Stomach (tissue), 9 donors: Measurements from ENCODE around the gene NXN. TPM values are rescaled to one million over a fixed set of nuclear protein-coding genes. Genes with fewer than 3 reads are reported as not detected.

Experiments used
- DNase-seq, 2 donors: peaks; one replicate each; pipeline versions ENCODE4 v3.0.0 to v3.0.0-alpha.2; 2013 to 2019
- H3K27ac ChIP-seq, 5 donors: fragments of 200-600 bp in 4 of 5; sonication (generic) in 4 of 5; one replicate each; pipeline ENCODE4 v1.5.1; 2013 to 2019; ENCODE audit warnings: mild to moderate bottlenecking in 1 of 5, moderate library complexity in 1 of 5
- H3K27me3 ChIP-seq, 3 donors: fragments of 200-600 bp; sonication (generic); one replicate each; pipeline ENCODE4 v1.5.1; 2017 to 2019; ENCODE audit warnings: mixed run types in 1 of 3
- H3K36me3 ChIP-seq, 4 donors: fragments of 200-600 bp; sonication (generic); 1 replicate in 3 of 4; 2 replicates in 1 of 4; pipeline ENCODE4 v1.5.1; 2016 to 2019
- H3K4me1 ChIP-seq, 4 donors: fragments of 200-600 bp; sonication (generic); one replicate each; pipeline ENCODE4 v1.5.1; 2016 to 2019
- H3K4me3 ChIP-seq, 4 donors: fragments of 200-600 bp; sonication (generic) in 3 of 4; one replicate each; pipeline ENCODE4 v1.5.1; 2016 to 2019; ENCODE audit warnings: mild to moderate bottlenecking in 1 of 4
- H3K9me3 ChIP-seq, 4 donors: fragments of 200-600 bp; sonication (generic); one replicate each; pipeline ENCODE4 v1.5.1; 2016 to 2019
- EP300 ChIP-seq: sonication (generic); formaldehyde crosslinking; IDR thresholded peaks from one replicate; pipeline ENCODE4 v1.6.1; 2017; ENCODE audit warnings: antibody characterized with exemption
- POLR2A ChIP-seq, 4 donors: fragments of 450-650 bp; IDR thresholded peaks; one replicate each; pipeline ENCODE4 v1.6.1; 2016; ENCODE audit warnings: antibody characterized with exemption in 4 of 4, control low read depth in 2 of 4, mild to moderate bottlenecking in 1 of 4, moderate library complexity in 1 of 4
- POLR2AphosphoS5 ChIP-seq, 3 donors: sonication (generic); formaldehyde crosslinking; IDR thresholded peaks; one replicate each; pipeline ENCODE4 v1.6.1; 2016; ENCODE audit warnings: antibody characterized with exemption in 3 of 3
- WGBS, 5 donors: extraction: QIAGEN DNeasy Blood & Tissue Kit in 3 of 5; methylation state at CpG; one replicate each; pipeline versions ENCODE4 v1.1.5 to v1.1.7; 2013 to 2018; 5-methylcytosine and 5-hydroxymethylcytosine counted together
- intact Hi-C: fragments of 100-400 bp; cut with DNase I; formaldehyde crosslinking; loops from one replicate; pipeline ENCODE4 v1.15.1; 2023; ENCODE audit warnings: low total_unique reads
- polyA plus RNA-seq, 3 donors: library from polyadenylated mRNA; stranded (reverse); fragments of 200-250 nt; gene quantifications; one replicate each; pipeline ENCODE4 v1.2.3, GENCODE V29; 2013
- total RNA-seq, 5 donors: library from RNA; depleted of rRNA; stranded (reverse); fragments of >200 nt; gene quantifications; one replicate each; pipeline versions ENCODE4 v1.1.0 to v1.2.3, GENCODE V29; 2014 to 2016
- TF ChIP-seq, protein P1 (sequence below), 7 experiments: fragments of 450-650 bp in 4 of 7; fragments of 200-600 bp in 3 of 7; sonication (generic) in 3 of 7; IDR thresholded peaks; one replicate each; pipeline ENCODE4 v1.5.1; 2016 to 2019; ENCODE audit warnings: antibody characterized with exemption in 7 of 7, control low read depth in 2 of 7, mild to moderate bottlenecking in 1 of 7
- donor health status: healthy with polysubstance abuse.
- donor health status: Bipolar disorder and iron deficiency.
- donor health status: healthy.

The NXN gene
- total and polyA plus RNA-seq, 8 donors = 17.9 to 47.8 (median 25.1) TPM

DNA sequence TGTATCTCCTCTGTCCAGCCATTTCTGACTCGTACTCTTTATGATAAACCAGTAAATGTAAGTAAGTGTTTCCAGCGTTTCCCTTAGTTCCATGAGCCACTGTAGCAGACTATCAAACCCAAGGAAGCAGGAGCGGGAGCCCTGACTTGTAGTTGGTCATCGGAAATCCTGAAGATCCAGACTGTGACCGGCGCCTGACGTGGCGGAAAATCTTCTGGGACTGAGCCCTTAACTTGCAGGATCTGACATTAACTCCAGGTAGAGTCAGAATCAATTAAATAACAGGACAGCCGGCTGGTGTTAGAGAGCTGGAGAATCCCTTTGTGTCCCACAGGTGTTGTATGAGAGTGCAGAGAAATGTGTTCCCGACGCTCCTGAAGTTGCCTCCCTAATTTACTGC, 201.5 kb downstream of the NXN start:
- WGBS, 5 donors = 92 to 96% (median 93%) methylated on average over 11 of the region's 11 CpGs
- intact Hi-C loops = no loop called here
- no peaks in the 10 kb centered on the region for H3K27me3 ChIP-seq
- H3K4me3 ChIP-seq = no peak overlapping the region
- H3K9me3 ChIP-seq = no peaks in the 10 kb centered on the region
- peaks cover 32 to 60% (median 58%) of the 10 kb centered on the region in 4 donors for H3K36me3 ChIP-seq
- H3K4me1 ChIP-seq = peaks cover 14 to 23% (median 18%) of the 10 kb centered on the region in 4 donors
- no peak for TF ChIP-seq POLR2AphosphoS5 (IDR thresholded peaks at IDR 0.05)
- TF ChIP-seq EP300 = no peak
- TF ChIP-seq POLR2A (IDR thresholded peaks at IDR 0.05) = no peak
- TF ChIP-seq, protein P1, sequence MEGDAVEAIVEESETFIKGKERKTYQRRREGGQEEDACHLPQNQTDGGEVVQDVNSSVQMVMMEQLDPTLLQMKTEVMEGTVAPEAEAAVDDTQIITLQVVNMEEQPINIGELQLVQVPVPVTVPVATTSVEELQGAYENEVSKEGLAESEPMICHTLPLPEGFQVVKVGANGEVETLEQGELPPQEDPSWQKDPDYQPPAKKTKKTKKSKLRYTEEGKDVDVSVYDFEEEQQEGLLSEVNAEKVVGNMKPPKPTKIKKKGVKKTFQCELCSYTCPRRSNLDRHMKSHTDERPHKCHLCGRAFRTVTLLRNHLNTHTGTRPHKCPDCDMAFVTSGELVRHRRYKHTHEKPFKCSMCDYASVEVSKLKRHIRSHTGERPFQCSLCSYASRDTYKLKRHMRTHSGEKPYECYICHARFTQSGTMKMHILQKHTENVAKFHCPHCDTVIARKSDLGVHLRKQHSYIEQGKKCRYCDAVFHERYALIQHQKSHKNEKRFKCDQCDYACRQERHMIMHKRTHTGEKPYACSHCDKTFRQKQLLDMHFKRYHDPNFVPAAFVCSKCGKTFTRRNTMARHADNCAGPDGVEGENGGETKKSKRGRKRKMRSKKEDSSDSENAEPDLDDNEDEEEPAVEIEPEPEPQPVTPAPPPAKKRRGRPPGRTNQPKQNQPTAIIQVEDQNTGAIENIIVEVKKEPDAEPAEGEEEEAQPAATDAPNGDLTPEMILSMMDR (IDR thresholded peaks at IDR 0.05) = no peak
- DNase-seq = no peak
- no peak overlapping the region for H3K27ac ChIP-seq

DNA sequence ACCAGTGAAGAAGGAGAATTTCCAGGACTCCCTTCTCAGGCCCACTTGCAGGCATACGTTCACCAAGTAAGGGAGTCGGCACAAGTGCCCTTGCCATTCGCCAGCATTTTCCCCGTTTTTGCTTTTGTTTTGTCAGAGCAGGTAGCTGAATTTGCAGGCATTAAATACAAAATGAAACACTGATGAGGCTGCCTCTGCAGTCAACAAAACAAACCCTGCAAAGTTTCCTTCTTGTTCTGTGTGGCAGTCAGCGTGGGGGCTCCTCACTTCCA, 205.3 kb downstream of the NXN start:
- intact Hi-C loops = no loop called here
- 90 to 97% (median 95%) methylated on average over 5 of the region's 5 CpGs for WGBS, 5 donors
- H3K9me3 ChIP-seq = no peaks in the 10 kb centered on the region
- TF ChIP-seq EP300 (no peak), POLR2A (IDR thresholded peaks at IDR 0.05) (no peak), POLR2AphosphoS5 (IDR thresholded peaks at IDR 0.05) (no peak)
- TF ChIP-seq, protein P1 (IDR thresholded peaks at IDR 0.05) = no peak
- no peak overlapping the region for H3K27ac ChIP-seq
- peaks cover 0 to 5% (median 0%) of the 10 kb centered on the region in 4 donors for H3K4me1 ChIP-seq
- DNase-seq = no peak
- no peaks in the 10 kb centered on the region for H3K27me3 ChIP-seq
- no peak overlapping the region for H3K4me3 ChIP-seq
- H3K36me3 ChIP-seq = peaks cover 51 to 97% (median 96%) of the 10 kb centered on the region in 4 donors

DNA sequence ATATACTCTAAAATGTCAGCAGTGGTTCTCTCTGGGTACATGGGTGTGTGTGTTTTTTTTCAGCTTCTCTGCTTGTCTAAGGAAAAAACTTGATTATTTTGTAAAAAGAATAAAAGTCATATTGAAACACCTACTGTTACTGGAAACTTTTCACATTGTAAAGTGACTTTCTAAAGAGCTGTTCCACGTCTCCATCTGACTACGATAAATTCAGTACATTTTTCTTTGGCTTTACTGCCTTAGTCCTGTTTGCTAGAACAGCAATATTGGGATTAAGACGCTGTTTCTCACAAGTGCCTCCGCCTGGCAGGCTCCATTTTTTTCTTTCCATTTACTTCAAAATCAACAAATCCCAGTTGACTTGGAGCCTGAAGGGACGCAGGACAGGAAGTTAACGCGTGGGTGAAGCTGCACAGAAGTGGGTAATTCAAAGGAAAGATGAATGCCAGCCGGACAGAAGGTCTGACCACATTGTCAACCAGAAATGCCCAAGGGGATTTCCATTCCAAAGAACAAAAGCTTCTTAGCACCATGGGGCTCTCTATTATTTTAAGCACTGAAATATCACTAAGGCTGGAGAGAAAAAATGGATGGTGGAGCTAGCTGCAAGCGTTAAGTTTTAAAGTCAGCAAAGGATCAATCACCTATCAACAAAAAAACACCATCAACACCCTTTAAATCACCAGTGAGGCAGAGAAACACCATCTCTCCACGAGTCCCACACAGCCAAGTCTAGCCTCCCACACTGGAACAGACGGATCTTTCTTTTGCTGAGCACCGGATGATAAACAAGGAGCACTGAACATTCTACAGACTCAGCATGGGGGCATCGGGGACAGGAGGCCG, 205.9 kb downstream of the NXN start:
- Histone ChIP-seq H3K4me3 (no peak overlapping the region), H3K27ac (no peak overlapping the region), H3K4me1 (peaks cover 0 to 5% (median 0%) of the 10 kb centered on the region in 4 donors), H3K36me3 (peaks cover 54 to 100% (median 99%) of the 10 kb centered on the region in 4 donors), H3K9me3 (no peaks in the 10 kb centered on the region), H3K27me3 (no peaks in the 10 kb centered on the region)
- intact Hi-C loops = no loop called here
- 79 to 87% (median 81%) methylated on average over 14 of the region's 14 CpGs for WGBS, 5 donors
- TF ChIP-seq, protein P1 (IDR thresholded peaks at IDR 0.05) = no peak
- TF ChIP-seq POLR2A (IDR thresholded peaks at IDR 0.05) (no peak), EP300 (no peak), POLR2AphosphoS5 (IDR thresholded peaks at IDR 0.05) (no peak)
- no peak for DNase-seq

DNA sequence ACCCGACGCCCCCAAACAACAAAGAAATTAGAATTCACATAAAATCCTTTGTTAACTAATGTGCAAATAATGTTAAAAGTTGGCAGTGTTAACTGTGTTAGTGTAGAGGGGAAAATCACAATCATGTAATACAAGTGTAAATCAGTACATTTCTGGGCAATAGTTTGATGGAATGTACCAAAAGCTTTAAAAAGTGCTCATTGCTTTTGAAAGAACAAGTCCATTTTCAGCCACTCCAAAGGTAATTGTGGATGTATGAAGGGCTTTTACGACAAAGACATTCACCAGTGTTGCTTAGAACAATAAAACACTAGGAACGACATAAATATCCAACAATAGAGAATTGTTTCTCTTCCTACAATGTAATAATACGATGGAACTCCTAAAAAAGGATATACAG, 206.6 kb downstream of the NXN start:
- intact Hi-C loops = no loop called here
- Histone ChIP-seq H3K27me3 (no peaks in the 10 kb centered on the region), H3K9me3 (no peaks in the 10 kb centered on the region), H3K4me3 (no peak overlapping the region), H3K27ac (no peak overlapping the region), H3K36me3 (peaks cover 48 to 99% (median 98%) of the 10 kb centered on the region in 4 donors), H3K4me1 (peaks cover 0 to 5% (median 0%) of the 10 kb centered on the region in 4 donors)
- WGBS, 5 donors = 84 to 93% (median 89%) methylated on average over 5 of the region's 5 CpGs
- no peak for TF ChIP-seq EP300
- TF ChIP-seq, protein P1 (IDR thresholded peaks at IDR 0.05) = no peak
- TF ChIP-seq POLR2A (IDR thresholded peaks at IDR 0.05) = no peak
- TF ChIP-seq POLR2AphosphoS5 (IDR thresholded peaks at IDR 0.05) = no peak
- no peak for DNase-seq
